SK-N-SH (cell line): ENCODE measurements around the gene EPHA10. TPM values are rescaled to one million over a fixed set of nuclear protein-coding genes. Genes with fewer than 3 reads are reported as not detected.

Experiments
- CTCF ChIA-PET: fragments of 300-600, 350-600 bp; formaldehyde crosslinking; extraction: SDS; loops from one replicate; lab custom pipeline; 2021; lab: Yijun Ruan, JAX
- POLR2A ChIA-PET: fragments of 350-600 bp; sonication (Branson Sonifier 250); formaldehyde crosslinking; extraction: SDS; loops from one replicate; lab custom pipeline; 2020; ENCODE audit warnings: antibody characterized with exemption, inconsistent platforms; lab: Yijun Ruan, JAX
- DNase-seq: peaks from one replicate; pipeline ENCODE4 v3.0.0; 2012
- H2AFZ ChIP-seq: fragments of 200-600 bp; sonication (generic); 2 replicates; pipeline ENCODE4 v1.8.1; 2016; ENCODE audit warnings: antibody characterized with exemption, mild to moderate bottlenecking, low read depth
- H3F3A ChIP-seq: fragments of 200-600 bp; sonication (generic); replicated peaks from 2 replicates; pipeline ENCODE3; 2016; ENCODE audit warnings: antibody characterized with exemption, mild to moderate bottlenecking; ENCODE audit not compliant: insufficient read depth
- H3K27ac ChIP-seq, 2 experiments: fragments of 200-500 bp in 1 of 2; fragments of 200-600 bp in 1 of 2; sonication (Bioruptor generic) in 1 of 2; sonication (generic), shearing (Covaris generic) in 1 of 2; 2 replicates each; pipeline versions ENCODE4 v1.5.1 to v1.6.1; 2014 to 2016; ENCODE audit warnings: low read depth in 2 of 2, inconsistent platforms in 1 of 2, low read length in 1 of 2, mild to moderate bottlenecking in 1 of 2, mixed read lengths in 1 of 2
- H3K27me3 ChIP-seq: fragments of 200-600 bp; sonication (generic), shearing (Covaris generic); 2 replicates; pipeline ENCODE4 v1.6.1; 2016; ENCODE audit warnings: mixed run types; ENCODE audit not compliant: insufficient read depth
- H3K36me3 ChIP-seq, 2 experiments: fragments of 200-500 bp in 1 of 2; fragments of 200-600 bp in 1 of 2; sonication (Bioruptor generic) in 1 of 2; sonication (generic) in 1 of 2; replicated peaks in 1 of 2; 2 replicates each; pipeline versions ENCODE3 to v1.5.1; 2014 to 2016; ENCODE audit warnings: low read length in 1 of 2, mild to moderate bottlenecking in 1 of 2; ENCODE audit not compliant: insufficient read depth in 2 of 2, control insufficient read depth in 1 of 2
- H3K4me1 ChIP-seq, 2 experiments: fragments of 200-500 bp in 1 of 2; fragments of 200-600 bp in 1 of 2; sonication (Bioruptor generic) in 1 of 2; sonication (generic), shearing (Covaris generic) in 1 of 2; 2 replicates each; pipeline versions ENCODE4 v1.5.1 to v1.6.1; 2014 to 2016; ENCODE audit warnings: low read depth in 1 of 2, low read length in 1 of 2, mixed run types in 1 of 2; ENCODE audit not compliant: insufficient read depth in 2 of 2, control insufficient read depth in 1 of 2
- H3K4me2 ChIP-seq: fragments of 200-600 bp; sonication (generic), shearing (Covaris generic); 2 replicates; pipeline ENCODE4 v1.6.1; 2017; ENCODE audit warnings: mixed run types
- H3K4me3 ChIP-seq, 2 experiments: fragments of 200-500 bp in 1 of 2; fragments of 200-600 bp in 1 of 2; sonication (Bioruptor generic) in 1 of 2; sonication (generic), shearing (Covaris generic) in 1 of 2; 2 replicates each; pipeline versions ENCODE4 v1.5.1 to v1.8.1; 2014 to 2016; ENCODE audit warnings: low read depth in 2 of 2, inconsistent platforms in 1 of 2, low read length in 1 of 2, mild to moderate bottlenecking in 1 of 2, mixed read lengths in 1 of 2, moderate library complexity in 1 of 2
- H3K79me2 ChIP-seq: fragments of 200-600 bp; sonication (generic); 2 replicates; pipeline ENCODE4 v1.8.1; 2017; ENCODE audit warnings: mild to moderate bottlenecking; ENCODE audit not compliant: insufficient read depth
- H3K9ac ChIP-seq: fragments of 200-600 bp; sonication (generic); 2 replicates; pipeline ENCODE4 v1.6.1; 2017; ENCODE audit warnings: mixed run types
- H3K9me2 ChIP-seq: fragments of 200-600 bp; sonication (generic); 2 replicates; pipeline ENCODE4 v1.6.1; 2017; ENCODE audit warnings: mixed run types
- H3K9me3 ChIP-seq: fragments of 200-600 bp; sonication (generic); 2 replicates; pipeline ENCODE4 v1.6.1; 2017; ENCODE audit warnings: mixed run types, mild to moderate bottlenecking, moderate library complexity
- H4K20me1 ChIP-seq: fragments of 200-600 bp; sonication (generic); 2 replicates; pipeline ENCODE4 v1.6.1; 2017; ENCODE audit warnings: mild to moderate bottlenecking, mixed run types; ENCODE audit not compliant: insufficient read depth
- ELF1 ChIP-seq: IDR thresholded peaks from 2 replicates; pipeline ENCODE4 v1.4.0; 2012
- EZH2phosphoT487 ChIP-seq: fragments of 200-600 bp; sonication (generic); IDR thresholded peaks from 2 replicates; pipeline ENCODE4 v1.6.1; 2017; ENCODE audit warnings: low read depth, mixed run types, mild to moderate bottlenecking, antibody characterized with exemption, moderate library complexity, borderline replicate concordance
- FOSL2 ChIP-seq: IDR thresholded peaks from 2 replicates; pipeline ENCODE4 v1.4.0; 2012; ENCODE audit warnings: low read depth, mild to moderate bottlenecking, moderate library complexity, borderline replicate concordance
- FOXJ3 ChIP-seq: sonication (generic); formaldehyde crosslinking; IDR thresholded peaks from 2 replicates; pipeline ENCODE4 v1.5.1; 2020; ENCODE audit warnings: mild to moderate bottlenecking, missing genetic modification reagents
- MAX ChIP-seq: IDR thresholded peaks from 2 replicates; pipeline ENCODE4 v1.4.0; 2012; ENCODE audit warnings: low read depth
- MXI1 ChIP-seq: IDR thresholded peaks from 2 replicates; pipeline ENCODE4 v1.6.1; 2012; ENCODE audit warnings: mild to moderate bottlenecking, low read depth, low read length, improper control_type of control experiment
- NFIC ChIP-seq: IDR thresholded peaks from 2 replicates; pipeline ENCODE4 v1.4.0; 2012; ENCODE audit warnings: borderline replicate concordance
- NRF1 ChIP-seq: IDR thresholded peaks from 2 replicates; pipeline ENCODE4 v1.6.1; 2012; ENCODE audit warnings: low read depth, mild to moderate bottlenecking, low read length
- RFX5 ChIP-seq: IDR thresholded peaks from 2 replicates; pipeline ENCODE4 v1.6.1; 2012; ENCODE audit warnings: mild to moderate bottlenecking, improper control_type of control experiment, low read length
- RXRA ChIP-seq: IDR thresholded peaks from 2 replicates; pipeline ENCODE4 v1.4.0; 2012; ENCODE audit warnings: low read depth, mild to moderate bottlenecking, borderline replicate concordance
- SMC3 ChIP-seq: IDR thresholded peaks from 2 replicates; pipeline ENCODE4 v1.6.1; 2012; ENCODE audit warnings: low read depth, low read length, improper control_type of control experiment
- TCF12 ChIP-seq: IDR thresholded peaks from 2 replicates; pipeline ENCODE4 v1.4.0; 2012
- TEAD4 ChIP-seq: IDR thresholded peaks from 2 replicates; pipeline ENCODE4 v1.4.0; 2012; ENCODE audit warnings: mild to moderate bottlenecking, borderline replicate concordance; ENCODE audit not compliant: insufficient read depth
- YY1 ChIP-seq: IDR thresholded peaks from 2 replicates; pipeline ENCODE4 v1.4.0; 2012; ENCODE audit warnings: low read depth, mild to moderate bottlenecking
- ZBTB33 ChIP-seq: IDR thresholded peaks from 2 replicates; pipeline ENCODE4 v1.4.0; 2012; ENCODE audit warnings: low read depth, borderline replicate concordance
- WGBS: methylation state at CpG from one replicate; pipeline ENCODE4 v1.1.6; 2017; ENCODE audit warnings: low lambda C conversion rate; 5-methylcytosine and 5-hydroxymethylcytosine counted together
- polyA plus RNA-seq, 3 experiments: library from polyadenylated mRNA; depleted of rRNA; stranded (reverse); fragments of >200 nt; gene quantifications; 2 replicates each; pipeline ENCODE4 v1.2.3, GENCODE V29; 2012
- TF ChIP-seq, protein P1 (sequence below): IDR thresholded peaks from 2 replicates; pipeline ENCODE4 v1.4.0; 2012; ENCODE audit warnings: low read depth, borderline replicate concordance
- TF ChIP-seq, protein P2 (sequence below): fragments of 200-600 bp; sonication (generic); IDR thresholded peaks from 2 replicates; pipeline ENCODE4 v1.6.1; 2017; ENCODE audit warnings: antibody characterized with exemption, mild to moderate bottlenecking, moderate library complexity
- TF ChIP-seq, protein P3 (sequence below): fragments of 150-350 bp; IDR thresholded peaks from 2 replicates; pipeline ENCODE4 v1.6.1; 2016; ENCODE audit warnings: mild to moderate bottlenecking, low read depth, low read length
- TF ChIP-seq, protein P4 (sequence below): IDR thresholded peaks from 2 replicates; pipeline ENCODE4 v1.6.1; 2012; ENCODE audit warnings: mild to moderate bottlenecking, low read depth, low read length, moderate library complexity
- TF ChIP-seq, protein P5 (sequence below): IDR thresholded peaks from 2 replicates; pipeline ENCODE4; 2012

EPHA10 gene
- polyA plus RNA-seq, 1 of the 3 experiments (the other 2 are of a cell fraction): 0.05 TPM

DNA sequence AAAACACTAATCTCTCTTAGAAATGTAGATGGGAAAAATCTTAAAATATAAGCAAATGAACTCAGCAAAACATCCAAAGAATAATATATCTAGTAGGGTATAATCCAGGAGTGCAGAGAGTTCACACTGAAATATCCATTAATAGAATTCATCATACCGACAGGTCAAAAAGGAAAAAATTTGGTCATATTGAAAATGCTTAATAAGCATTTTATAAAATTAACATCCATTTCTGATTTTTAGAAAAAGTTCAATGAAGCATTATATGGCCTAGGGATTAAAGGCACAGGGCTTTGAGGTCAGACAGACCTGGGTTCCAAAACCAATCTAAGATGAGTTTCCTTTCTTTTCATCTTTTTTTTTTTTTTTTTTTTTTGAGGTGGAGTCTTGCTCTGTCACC is 16.4 kb downstream of the EPHA10 start:
- WGBS: 88% methylated on average over 1 of the region's 1 CpG
- Histone ChIP-seq H3K4me3 (no peak overlapping the region), H3K27ac (no peak overlapping the region), H2AFZ (no peak overlapping the region), H3K36me3 (no peaks in the 10 kb centered on the region), H3K27me3 (peaks cover 11% of the 10 kb centered on the region), H3K4me2 (no peak overlapping the region), H3K79me2 (no peaks in the 10 kb centered on the region), H3K9ac (no peak overlapping the region), H3K9me2 (no peaks in the 10 kb centered on the region), H4K20me1 (no peaks in the 10 kb centered on the region), H3K4me1 (no peaks in the 10 kb centered on the region; a peak in 1 of 4 replicates), H3F3A (no peaks in the 10 kb centered on the region), H3K9me3 (no peaks in the 10 kb centered on the region)
- no peak for TF ChIP-seq MAX
- TF ChIP-seq RFX5: no peak
- TF ChIP-seq SMC3: no peak
- TF ChIP-seq EZH2phosphoT487: no peak
- TF ChIP-seq FOSL2: no peak
- no peak for TF ChIP-seq TCF12
- no peak for TF ChIP-seq ELF1
- no peak for TF ChIP-seq RXRA
- TF ChIP-seq NFIC: no peak
- TF ChIP-seq, protein P1, sequence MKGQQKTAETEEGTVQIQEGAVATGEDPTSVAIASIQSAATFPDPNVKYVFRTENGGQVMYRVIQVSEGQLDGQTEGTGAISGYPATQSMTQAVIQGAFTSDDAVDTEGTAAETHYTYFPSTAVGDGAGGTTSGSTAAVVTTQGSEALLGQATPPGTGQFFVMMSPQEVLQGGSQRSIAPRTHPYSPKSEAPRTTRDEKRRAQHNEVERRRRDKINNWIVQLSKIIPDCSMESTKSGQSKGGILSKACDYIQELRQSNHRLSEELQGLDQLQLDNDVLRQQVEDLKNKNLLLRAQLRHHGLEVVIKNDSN: no peak
- TF ChIP-seq NRF1: no peak
- TF ChIP-seq, protein P2, sequence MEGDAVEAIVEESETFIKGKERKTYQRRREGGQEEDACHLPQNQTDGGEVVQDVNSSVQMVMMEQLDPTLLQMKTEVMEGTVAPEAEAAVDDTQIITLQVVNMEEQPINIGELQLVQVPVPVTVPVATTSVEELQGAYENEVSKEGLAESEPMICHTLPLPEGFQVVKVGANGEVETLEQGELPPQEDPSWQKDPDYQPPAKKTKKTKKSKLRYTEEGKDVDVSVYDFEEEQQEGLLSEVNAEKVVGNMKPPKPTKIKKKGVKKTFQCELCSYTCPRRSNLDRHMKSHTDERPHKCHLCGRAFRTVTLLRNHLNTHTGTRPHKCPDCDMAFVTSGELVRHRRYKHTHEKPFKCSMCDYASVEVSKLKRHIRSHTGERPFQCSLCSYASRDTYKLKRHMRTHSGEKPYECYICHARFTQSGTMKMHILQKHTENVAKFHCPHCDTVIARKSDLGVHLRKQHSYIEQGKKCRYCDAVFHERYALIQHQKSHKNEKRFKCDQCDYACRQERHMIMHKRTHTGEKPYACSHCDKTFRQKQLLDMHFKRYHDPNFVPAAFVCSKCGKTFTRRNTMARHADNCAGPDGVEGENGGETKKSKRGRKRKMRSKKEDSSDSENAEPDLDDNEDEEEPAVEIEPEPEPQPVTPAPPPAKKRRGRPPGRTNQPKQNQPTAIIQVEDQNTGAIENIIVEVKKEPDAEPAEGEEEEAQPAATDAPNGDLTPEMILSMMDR: no peak
- TF ChIP-seq, protein P3, sequence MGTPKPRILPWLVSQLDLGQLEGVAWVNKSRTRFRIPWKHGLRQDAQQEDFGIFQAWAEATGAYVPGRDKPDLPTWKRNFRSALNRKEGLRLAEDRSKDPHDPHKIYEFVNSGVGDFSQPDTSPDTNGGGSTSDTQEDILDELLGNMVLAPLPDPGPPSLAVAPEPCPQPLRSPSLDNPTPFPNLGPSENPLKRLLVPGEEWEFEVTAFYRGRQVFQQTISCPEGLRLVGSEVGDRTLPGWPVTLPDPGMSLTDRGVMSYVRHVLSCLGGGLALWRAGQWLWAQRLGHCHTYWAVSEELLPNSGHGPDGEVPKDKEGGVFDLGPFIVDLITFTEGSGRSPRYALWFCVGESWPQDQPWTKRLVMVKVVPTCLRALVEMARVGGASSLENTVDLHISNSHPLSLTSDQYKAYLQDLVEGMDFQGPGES: no peak
- TF ChIP-seq, protein P4, sequence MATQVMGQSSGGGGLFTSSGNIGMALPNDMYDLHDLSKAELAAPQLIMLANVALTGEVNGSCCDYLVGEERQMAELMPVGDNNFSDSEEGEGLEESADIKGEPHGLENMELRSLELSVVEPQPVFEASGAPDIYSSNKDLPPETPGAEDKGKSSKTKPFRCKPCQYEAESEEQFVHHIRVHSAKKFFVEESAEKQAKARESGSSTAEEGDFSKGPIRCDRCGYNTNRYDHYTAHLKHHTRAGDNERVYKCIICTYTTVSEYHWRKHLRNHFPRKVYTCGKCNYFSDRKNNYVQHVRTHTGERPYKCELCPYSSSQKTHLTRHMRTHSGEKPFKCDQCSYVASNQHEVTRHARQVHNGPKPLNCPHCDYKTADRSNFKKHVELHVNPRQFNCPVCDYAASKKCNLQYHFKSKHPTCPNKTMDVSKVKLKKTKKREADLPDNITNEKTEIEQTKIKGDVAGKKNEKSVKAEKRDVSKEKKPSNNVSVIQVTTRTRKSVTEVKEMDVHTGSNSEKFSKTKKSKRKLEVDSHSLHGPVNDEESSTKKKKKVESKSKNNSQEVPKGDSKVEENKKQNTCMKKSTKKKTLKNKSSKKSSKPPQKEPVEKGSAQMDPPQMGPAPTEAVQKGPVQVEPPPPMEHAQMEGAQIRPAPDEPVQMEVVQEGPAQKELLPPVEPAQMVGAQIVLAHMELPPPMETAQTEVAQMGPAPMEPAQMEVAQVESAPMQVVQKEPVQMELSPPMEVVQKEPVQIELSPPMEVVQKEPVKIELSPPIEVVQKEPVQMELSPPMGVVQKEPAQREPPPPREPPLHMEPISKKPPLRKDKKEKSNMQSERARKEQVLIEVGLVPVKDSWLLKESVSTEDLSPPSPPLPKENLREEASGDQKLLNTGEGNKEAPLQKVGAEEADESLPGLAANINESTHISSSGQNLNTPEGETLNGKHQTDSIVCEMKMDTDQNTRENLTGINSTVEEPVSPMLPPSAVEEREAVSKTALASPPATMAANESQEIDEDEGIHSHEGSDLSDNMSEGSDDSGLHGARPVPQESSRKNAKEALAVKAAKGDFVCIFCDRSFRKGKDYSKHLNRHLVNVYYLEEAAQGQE: no peak
- no peak for TF ChIP-seq MXI1
- TF ChIP-seq YY1: no peak
- no peak for TF ChIP-seq ZBTB33
- TF ChIP-seq, protein P5, sequence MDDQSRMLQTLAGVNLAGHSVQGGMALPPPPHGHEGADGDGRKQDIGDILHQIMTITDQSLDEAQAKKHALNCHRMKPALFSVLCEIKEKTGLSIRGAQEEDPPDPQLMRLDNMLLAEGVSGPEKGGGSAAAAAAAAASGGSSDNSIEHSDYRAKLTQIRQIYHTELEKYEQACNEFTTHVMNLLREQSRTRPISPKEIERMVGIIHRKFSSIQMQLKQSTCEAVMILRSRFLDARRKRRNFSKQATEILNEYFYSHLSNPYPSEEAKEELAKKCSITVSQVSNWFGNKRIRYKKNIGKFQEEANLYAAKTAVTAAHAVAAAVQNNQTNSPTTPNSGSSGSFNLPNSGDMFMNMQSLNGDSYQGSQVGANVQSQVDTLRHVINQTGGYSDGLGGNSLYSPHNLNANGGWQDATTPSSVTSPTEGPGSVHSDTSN: no peak
- no peak for TF ChIP-seq FOXJ3 (CRISPR knock-in tag)
- TF ChIP-seq TEAD4: no peak
- ChIA-PET POLR2A (no interaction called here), CTCF (no interaction called here)
- no peak for DNase-seq
